ENCODE results near the gene PPY. TPM values are rescaled to one million over a fixed set of nuclear protein-coding genes. Genes with fewer than 3 reads are reported as not detected.
"Not testable (repeated sequence)": the region's sequence is repeated elsewhere in the genome, so short reads cannot be mapped to it uniquely, and the experiment has no call there.

The PPY gene
- total RNA-seq, 1 donor = not detected

GRCh38 chr17:43907998-43908721 lies 34.1 kb downstream of the PPY start:
- no peaks in the 10 kb centered on the region for H3K9me3 ChIP-seq (ENCODE audit: low read depth, low read length)
- H3K27me3 ChIP-seq (ENCODE audit: insufficient read depth, low read length) = peaks cover 53% of the 10 kb centered on the region
- H3K4me1 ChIP-seq (ENCODE audit: insufficient read depth, low read length) = peaks cover 25% of the 10 kb centered on the region
- no peak overlapping the region for H3K4me3 ChIP-seq (ENCODE audit: low read length)

GRCh38 chr17:43907425-43907981 lies 34.8 kb downstream of the PPY start, which contains the start of gene MPP2:
Gene MPP2 (minus strand): TSS chr17:43907536. CDS start chr17:43904460, 3,076 bp downstream.
- H3K4me3 ChIP-seq (ENCODE audit: low read length) = peak within 1 kb of the TSS; percentile 28
- peaks cover 25% of the 10 kb centered on the region for H3K4me1 ChIP-seq (ENCODE audit: insufficient read depth, low read length)
- H3K9me3 ChIP-seq (ENCODE audit: low read depth, low read length) = no peaks in the 10 kb centered on the region
- H3K27me3 ChIP-seq (ENCODE audit: insufficient read depth, low read length) = peaks cover 53% of the 10 kb centered on the region

GRCh38 chr17:43906951-43907424 lies 35.3 kb downstream of the PPY start:
- Histone ChIP-seq H3K27me3 (ENCODE audit: insufficient read depth, low read length) (peaks cover 53% of the 10 kb centered on the region), H3K4me3 (ENCODE audit: low read length) (peak overlapping the region; percentile 28), H3K9me3 (ENCODE audit: low read depth, low read length) (no peaks in the 10 kb centered on the region), H3K4me1 (ENCODE audit: insufficient read depth, low read length) (peaks cover 25% of the 10 kb centered on the region)

- Histone ChIP-seq H3K4me3 (ENCODE audit: low read length) (no peak overlapping the region), H3K9me3 (ENCODE audit: low read depth, low read length) (no peaks in the 10 kb centered on the region), H3K4me1 (ENCODE audit: insufficient read depth, low read length) (peaks cover 25% of the 10 kb centered on the region), H3K27me3 (ENCODE audit: insufficient read depth, low read length) (peaks cover 55% of the 10 kb centered on the region)
Observed at GRCh38 chr17:43905985-43906852, 36.1 kb downstream of the PPY start.

- Histone ChIP-seq H3K9me3 (ENCODE audit: low read depth, low read length) (no peaks in the 10 kb centered on the region), H3K27me3 (ENCODE audit: insufficient read depth, low read length) (peaks cover 56% of the 10 kb centered on the region), H3K4me1 (ENCODE audit: insufficient read depth, low read length) (peaks cover 30% of the 10 kb centered on the region), H3K4me3 (ENCODE audit: low read length) (no peak overlapping the region)
Observed at GRCh38 chr17:43905400-43905984, 36.8 kb downstream of the PPY start.

GRCh38 chr17:43901861-43902589 lies 40.3 kb downstream of the PPY start:
- peaks cover 22% of the 10 kb centered on the region for H3K4me1 ChIP-seq (ENCODE audit: insufficient read depth, low read length)
- no peaks in the 10 kb centered on the region for H3K9me3 ChIP-seq (ENCODE audit: low read depth, low read length)
- H3K4me3 ChIP-seq (ENCODE audit: low read length) = no peak overlapping the region
- H3K27me3 ChIP-seq (ENCODE audit: insufficient read depth, low read length) = peaks cover 28% of the 10 kb centered on the region

GRCh38 chr17:43900858-43901754 lies 41.2 kb downstream of the PPY start:
- Histone ChIP-seq H3K9me3 (ENCODE audit: low read depth, low read length) (no peaks in the 10 kb centered on the region), H3K27me3 (ENCODE audit: insufficient read depth, low read length) (peaks cover 21% of the 10 kb centered on the region), H3K4me1 (ENCODE audit: insufficient read depth, low read length) (peaks cover 14% of the 10 kb centered on the region), H3K4me3 (ENCODE audit: low read length) (peak overlapping the region; percentile 10)

GRCh38 chr17:43900183-43900857 lies 42.0 kb downstream of the PPY start:
- H3K9me3 ChIP-seq (ENCODE audit: low read depth, low read length) = no peaks in the 10 kb centered on the region
- H3K27me3 ChIP-seq (ENCODE audit: insufficient read depth, low read length) = peaks cover 13% of the 10 kb centered on the region
- peak overlapping the region; percentile 10 for H3K4me3 ChIP-seq (ENCODE audit: low read length)
- H3K4me1 ChIP-seq (ENCODE audit: insufficient read depth, low read length) = peaks cover 11% of the 10 kb centered on the region

- no peak overlapping the region for H3K4me3 ChIP-seq (ENCODE audit: low read length)
- H3K4me1 ChIP-seq (ENCODE audit: insufficient read depth, low read length) = peaks cover 11% of the 10 kb centered on the region
- peaks cover 3% of the 10 kb centered on the region for H3K27me3 ChIP-seq (ENCODE audit: insufficient read depth, low read length)
- H3K9me3 ChIP-seq (ENCODE audit: low read depth, low read length) = no peaks in the 10 kb centered on the region
Observed at GRCh38 chr17:43898446-43898845, 43.8 kb downstream of the PPY start.

- H3K9me3 ChIP-seq (ENCODE audit: low read depth, low read length) = no peaks in the 10 kb centered on the region
- peaks cover 3% of the 10 kb centered on the region for H3K27me3 ChIP-seq (ENCODE audit: insufficient read depth, low read length)
- peaks cover 11% of the 10 kb centered on the region for H3K4me1 ChIP-seq (ENCODE audit: insufficient read depth, low read length)
- H3K4me3 ChIP-seq (ENCODE audit: low read length) = no peak overlapping the region
Observed at GRCh38 chr17:43897831-43898230, 44.4 kb downstream of the PPY start.

GRCh38 chr17:43894494-43894893 lies 47.8 kb downstream of the PPY start:
- not testable (repeated sequence) for H3K9me3 ChIP-seq (ENCODE audit: low read depth, low read length); H3K4me3 ChIP-seq (ENCODE audit: low read length); H3K27me3 ChIP-seq (ENCODE audit: insufficient read depth, low read length); H3K4me1 ChIP-seq (ENCODE audit: insufficient read depth, low read length)

GRCh38 chr17:43892647-43892952 lies 49.7 kb downstream of the PPY start:
- no peaks in the 10 kb centered on the region for H3K27me3 ChIP-seq (ENCODE audit: insufficient read depth, low read length)
- H3K9me3 ChIP-seq (ENCODE audit: low read depth, low read length) = no peaks in the 10 kb centered on the region
- H3K4me3 ChIP-seq (ENCODE audit: low read length) = no peak overlapping the region
- no peaks in the 10 kb centered on the region for H3K4me1 ChIP-seq (ENCODE audit: insufficient read depth, low read length)

- Histone ChIP-seq H3K27me3 (ENCODE audit: insufficient read depth, low read length) (no peaks in the 10 kb centered on the region), H3K4me3 (ENCODE audit: low read length) (no peak overlapping the region), H3K4me1 (ENCODE audit: insufficient read depth, low read length) (no peaks in the 10 kb centered on the region), H3K9me3 (ENCODE audit: low read depth, low read length) (no peaks in the 10 kb centered on the region)
Observed at GRCh38 chr17:43891851-43892646, 50.2 kb downstream of the PPY start.
